Dedifferentiated amniotic fluid mesenchymal stem cell (primary cell): ENCODE results near the gene NAA15.
"Not testable (repeated sequence)": the region's sequence is repeated elsewhere in the genome, so short reads cannot be mapped to it uniquely, and the experiment has no call there.

ENCODE experiments used
- DNase-seq: peaks from one replicate; pipeline ENCODE4 v3.0.0-alpha.2; 2016; ENCODE audit errors: extremely low spot score

NAA15 gene

DNA sequence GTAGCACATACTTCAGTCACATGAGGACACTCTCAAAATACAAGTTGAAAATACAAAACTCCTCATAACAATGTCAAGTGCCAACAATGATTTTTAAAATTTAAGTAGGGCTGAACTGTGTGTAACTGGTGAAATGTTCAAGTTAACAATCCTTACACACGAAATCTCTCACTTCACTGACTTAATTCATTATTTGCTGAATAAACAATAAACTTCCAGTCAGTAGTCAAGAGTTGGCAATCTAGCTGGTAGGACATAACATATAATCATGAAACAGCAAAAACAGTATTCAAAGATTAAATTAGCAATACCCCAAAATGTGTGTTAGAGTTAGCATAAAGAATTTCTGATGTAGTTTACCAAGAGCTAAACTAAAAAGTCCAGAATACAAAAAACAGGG lies 150.7 kb downstream of the NAA15 start:
- DNase-seq: no peak

DNA sequence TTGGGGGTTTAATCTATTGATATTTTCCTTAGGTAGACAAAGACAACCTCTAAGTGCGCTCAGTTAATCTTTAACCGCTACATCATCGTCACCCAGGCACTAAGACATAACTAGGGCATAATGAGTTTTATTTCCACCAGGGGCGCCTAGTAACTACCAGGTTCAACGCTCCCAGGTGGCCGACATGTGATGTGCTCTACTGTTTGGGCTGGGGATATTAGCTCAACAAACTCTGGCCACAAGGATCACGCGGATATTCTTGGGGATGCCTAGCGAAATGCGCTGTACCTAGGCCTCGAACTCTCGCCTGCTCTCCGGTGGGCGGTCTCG lies 151.7 kb downstream of the NAA15 start:
- DNase-seq: peak; percentile 54

DNA sequence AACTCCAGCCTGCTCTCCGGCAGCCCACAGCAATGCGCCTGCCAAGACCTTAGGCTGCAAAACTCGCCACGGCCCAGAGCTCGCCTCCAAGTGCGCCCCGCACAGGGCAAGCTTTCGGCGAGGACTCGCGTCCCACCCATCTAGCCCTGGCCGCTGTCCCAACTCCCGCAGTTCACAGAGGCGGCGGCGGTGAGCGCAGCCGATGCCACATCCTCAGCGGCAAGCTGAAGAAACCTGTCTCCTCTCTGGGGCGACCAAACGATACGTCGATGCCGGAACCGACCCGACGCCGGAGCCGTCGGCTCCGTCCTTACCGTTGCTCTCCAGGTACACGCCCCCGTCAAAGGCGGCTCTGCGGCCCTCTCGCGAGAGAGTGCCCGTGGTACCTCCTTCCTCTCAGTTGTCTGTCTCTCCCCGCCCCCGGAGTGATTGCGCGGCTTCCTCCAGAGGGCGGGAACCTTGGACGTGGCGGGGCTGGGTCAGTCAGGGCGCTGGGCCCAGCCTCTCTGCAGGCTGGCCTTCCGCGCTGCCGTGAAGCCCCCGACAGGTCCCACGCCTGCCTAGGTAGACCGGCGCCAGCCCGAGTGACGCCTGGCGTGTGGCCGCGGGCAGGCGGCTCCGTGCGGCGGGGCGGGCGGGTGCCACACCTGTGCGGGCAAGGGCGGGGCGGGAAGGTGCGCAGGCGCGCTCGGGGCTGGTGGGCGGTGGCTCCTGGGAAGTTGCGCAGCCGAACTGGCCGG lies 152.2 kb downstream of the NAA15 start:
- peak; percentile 94 for DNase-seq

DNA sequence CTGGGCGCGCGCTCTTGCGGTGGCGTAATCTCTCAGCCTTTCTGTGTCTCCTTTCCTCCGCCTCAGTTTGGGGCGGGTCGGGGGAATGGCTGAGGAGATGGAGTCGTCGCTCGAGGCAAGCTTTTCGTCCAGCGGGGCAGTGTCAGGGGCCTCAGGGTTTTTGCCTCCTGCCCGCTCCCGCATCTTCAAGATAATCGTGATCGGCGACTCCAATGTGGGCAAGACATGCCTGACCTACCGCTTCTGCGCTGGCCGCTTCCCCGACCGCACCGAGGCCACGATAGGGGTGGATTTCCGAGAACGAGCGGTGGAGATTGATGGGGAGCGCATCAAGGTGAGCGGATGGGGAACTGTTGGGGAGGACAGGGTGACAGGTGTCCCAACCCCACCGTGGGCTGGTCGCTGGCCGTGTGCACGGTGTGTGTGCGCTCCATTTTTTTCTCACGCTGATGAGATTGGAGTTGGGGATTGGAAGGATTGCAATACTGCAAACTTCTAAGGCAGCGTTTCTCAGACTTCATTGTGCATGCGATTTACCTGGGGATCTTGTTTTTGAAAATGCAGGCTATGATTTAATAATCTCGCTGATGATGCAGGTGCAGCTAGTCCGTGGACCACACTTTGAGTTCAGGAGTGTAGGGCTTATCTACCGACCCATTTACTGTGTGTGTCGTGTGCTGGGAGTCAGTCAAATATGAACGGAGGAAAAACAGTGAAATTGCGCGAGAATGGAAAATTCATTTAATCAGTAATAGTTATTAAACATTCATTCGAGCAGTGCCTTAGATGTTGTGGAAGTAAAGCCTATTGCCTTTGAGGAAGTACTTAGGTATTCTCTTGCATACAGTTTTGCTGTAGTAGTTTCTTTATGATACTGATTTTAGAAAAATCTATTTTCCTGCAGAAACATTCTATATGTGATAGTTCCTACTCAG lies 153.1 kb downstream of the NAA15 start, which contains the start of gene RAB33B:
RAB33B (plus strand) TSS at position 11 of the 935 bp plus-strand sequence; CDS start at position 86, 75 bp downstream.
- peak; percentile 88 for DNase-seq

DNA sequence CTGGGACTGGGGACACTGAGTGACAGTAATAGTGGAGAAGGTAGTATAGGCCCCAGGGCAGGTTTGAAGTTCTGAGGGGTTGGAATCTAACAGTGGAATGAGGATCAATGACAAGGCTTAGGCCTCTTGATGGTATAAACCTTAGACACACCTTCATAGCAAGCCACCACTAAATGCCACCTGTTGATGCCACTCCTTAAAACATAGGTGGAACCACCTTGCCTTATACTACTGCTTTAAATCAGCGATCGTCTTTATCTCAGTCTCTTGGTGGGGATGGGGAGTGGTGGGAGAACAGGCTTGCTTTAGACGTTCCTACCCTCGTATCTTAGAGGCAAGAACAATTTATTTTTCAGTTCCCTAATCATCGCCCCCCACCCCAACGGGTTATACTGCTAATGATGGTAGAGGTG lies 153.8 kb downstream of the NAA15 start:
- no peak for DNase-seq

DNA sequence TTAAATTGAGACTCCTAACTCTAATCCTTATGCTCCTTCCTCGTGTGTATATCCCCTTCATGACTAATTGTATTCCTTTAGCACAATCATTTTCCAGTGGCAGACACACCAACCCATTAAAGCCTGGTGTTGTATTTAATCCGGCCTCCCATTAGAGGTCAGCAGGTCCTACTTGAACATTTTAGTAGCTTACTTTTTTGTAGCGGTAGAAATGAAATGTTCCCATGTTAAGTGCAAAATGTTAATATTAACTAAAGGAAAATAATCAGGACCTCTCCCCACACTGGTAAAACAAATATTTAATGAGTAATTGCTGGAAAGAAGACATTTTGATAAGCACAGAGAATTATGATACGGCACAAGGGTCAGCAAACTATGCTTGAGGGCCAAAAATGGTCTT lies 156.0 kb downstream of the NAA15 start:
- no peak for DNase-seq

DNA sequence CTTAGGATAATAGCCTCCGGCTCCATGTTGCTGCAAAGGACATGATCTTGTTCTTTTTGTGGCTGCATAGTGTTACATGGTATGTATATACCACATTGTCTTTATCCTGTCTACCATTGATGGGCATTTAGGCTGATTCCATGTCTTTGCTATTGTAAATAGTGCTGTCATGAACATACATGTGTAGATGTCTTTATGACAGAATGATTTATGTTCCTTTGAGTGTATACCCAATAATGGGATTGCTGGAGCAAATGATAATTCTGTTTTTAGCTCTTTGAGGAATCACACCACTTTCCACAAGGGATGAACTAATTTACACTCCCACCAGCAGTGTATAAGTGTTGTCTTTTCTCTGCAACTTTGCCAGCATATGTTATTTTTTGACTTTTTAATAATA lies 157.2 kb downstream of the NAA15 start:
- DNase-seq: no peak

DNA sequence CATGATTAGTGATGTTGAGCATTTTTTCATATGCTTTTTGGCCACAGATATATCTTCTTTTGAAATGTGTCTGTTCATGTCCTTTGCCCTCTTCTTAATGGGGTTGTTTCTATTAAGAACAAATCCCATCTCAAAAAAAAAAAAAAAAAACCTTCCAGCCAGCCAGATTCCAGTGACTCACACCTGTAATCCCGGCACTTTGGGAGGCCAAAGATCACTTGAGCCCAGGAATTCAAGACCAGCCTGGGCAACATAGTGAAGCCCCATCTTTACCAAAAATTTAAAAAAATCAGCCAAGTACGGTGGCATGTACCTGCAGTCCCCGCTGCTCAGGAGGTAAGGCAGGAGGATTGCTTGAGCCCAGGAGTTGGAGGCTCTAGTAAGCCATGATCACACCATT lies 157.7 kb downstream of the NAA15 start:
- no peak for DNase-seq

DNA sequence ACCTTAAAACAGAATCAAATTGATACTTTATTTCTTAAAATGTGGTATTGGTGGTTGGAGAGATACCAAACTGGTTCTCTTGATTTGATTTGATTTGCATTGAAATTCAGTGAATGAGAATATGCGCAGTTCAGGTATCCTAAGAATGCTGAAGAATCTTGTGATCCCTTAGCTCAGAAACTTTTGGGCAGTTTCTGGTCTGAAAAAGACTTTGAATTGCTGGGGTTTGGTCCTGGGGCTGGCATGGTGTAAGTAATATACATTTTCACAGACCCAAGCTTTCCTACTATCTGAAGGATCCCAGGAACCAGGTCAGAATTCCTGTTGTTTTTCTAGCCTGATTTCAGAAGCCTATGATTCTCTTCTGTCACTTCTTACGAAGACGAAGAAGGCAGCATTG lies 159.3 kb downstream of the NAA15 start:
- no peak for DNase-seq

DNA sequence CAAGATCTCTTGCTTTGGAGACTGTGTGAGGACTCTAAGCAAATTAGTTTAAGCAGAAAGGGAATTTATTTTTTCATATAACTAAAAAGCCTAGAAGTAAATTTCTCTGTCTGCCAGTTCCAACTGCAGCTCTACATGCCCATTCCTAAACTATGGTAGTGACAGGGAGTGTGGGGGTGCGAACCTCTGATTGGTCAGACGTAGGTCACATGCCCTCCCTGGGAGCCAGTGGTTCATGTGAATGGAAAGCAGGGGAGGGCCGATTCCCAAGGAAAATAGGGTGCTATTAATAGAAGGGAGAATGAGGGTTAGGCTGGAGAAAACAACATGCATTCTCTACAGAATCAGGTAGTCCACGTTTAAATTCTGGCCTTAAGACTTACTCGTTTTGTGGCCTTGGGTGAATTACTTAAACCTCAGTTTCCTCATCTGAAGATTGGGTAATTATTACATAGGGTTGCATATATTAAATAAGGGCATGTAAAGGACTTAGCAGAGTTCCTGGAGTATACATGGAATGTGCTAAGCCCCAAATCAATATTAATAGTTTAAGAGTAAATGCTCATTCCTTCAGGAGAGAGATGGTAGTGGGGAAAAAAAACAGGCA lies 159.8 kb downstream of the NAA15 start:
- DNase-seq: no peak

DNA sequence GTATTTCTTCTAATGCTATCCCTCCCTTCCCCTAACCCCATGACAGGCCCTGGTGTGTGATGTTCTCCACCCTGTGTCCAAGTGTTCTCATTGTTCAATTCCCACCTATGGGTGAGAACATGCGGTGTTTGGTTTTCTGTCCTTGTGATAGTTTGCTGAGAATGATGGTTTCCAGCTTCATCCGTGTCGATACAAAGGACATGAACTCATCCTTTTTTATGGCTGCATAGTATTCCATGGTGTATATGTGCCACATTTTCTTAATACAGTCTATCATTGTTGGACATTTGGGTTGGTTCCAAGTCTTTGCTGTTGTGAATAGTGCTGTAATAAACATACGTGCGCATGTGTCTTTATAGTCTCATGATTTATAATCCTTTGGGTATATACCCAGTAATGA lies 163.2 kb downstream of the NAA15 start:
- DNase-seq: not testable (repeated sequence)

DNA sequence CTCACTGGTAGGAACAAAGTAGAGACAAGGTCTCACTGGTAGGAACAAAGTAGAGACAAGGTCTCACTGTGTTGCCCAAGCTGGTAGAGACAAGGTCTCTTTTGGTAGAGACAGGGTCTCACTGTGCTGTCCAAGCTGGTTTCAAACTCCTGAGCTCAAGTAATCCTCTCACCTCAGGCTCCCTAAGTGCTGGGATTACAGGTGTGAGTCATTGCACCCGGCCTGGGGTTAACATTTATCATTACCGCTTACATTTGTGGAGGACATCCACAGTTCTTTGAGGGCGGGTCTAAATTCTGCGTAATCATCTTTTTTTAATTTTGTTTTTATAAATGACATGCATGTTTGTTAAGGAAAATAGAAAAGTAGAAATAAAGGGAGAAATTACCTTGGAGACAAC lies 164.6 kb downstream of the NAA15 start:
- no peak for DNase-seq

DNA sequence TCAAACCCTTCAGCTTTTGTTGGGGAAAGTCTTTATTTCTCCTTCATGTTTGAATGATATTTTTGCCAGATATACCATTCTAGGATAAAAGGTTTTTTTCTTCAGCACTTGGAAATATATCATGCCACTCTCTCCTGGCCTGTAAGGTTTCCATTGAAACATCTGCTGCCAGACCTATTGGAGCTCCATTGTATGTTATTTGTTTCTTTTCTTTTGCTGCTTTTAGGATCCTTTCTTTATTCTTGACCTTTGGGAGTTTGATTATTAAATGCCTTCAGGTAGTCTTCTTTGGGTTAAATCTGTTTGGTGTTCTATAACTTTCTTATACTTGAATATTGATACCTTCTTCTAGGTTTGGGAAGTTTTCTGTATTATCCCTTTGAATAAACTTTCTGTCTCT lies 167.5 kb downstream of the NAA15 start:
- not testable (repeated sequence) for DNase-seq

DNA sequence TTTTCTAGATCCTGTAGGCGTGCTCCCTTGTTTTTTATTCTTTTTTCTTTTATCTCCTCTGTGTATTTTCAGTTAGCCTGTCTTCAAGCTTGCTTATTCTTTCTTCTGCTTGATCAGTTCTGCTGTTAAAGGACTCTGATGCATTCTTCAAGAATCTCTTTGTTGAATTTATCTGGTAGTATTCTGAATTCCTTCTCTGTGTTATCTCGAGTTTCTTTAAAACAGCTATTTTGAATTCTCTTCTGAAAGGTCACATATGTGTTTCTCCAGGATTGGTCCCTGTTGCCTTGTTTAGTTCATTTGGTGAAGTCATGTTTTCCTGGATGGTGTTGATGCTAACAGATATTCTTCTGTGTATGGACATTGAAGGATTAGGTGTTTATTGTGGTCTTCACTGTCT lies 167.9 kb downstream of the NAA15 start:
- no peak for DNase-seq
